Activated CD4-positive, alpha-beta T cell treated with anti-CD3 and anti-CD28 coated beads, Interleukin-2, amount 10 ng/mL, durations not matched to agents 7 days and 5 days (primary cell): Measurements from ENCODE around the gene ZDHHC7. TPM values are rescaled to one million over a fixed set of nuclear protein-coding genes. Genes with fewer than 3 reads are reported as not detected.

Source experiments
- CTCF ChIA-PET: fragments of 350-600 bp; sonication (Branson Sonifier 250); formaldehyde crosslinking; loops from one replicate; lab custom pipeline; 2021; ENCODE audit warnings: antibody characterized with exemption; lab: Charles Lee
- POLR2A ChIA-PET: fragments of 350-600 bp; sonication (Branson Sonifier 250); formaldehyde crosslinking; loops from one replicate; lab custom pipeline; 2021; ENCODE audit warnings: antibody characterized with exemption; lab: Charles Lee
- DNase-seq: peaks from one replicate; pipeline ENCODE4 v3.0.0-alpha.2; 2020
- H3K27ac Mint-ChIP-seq: one replicate; pipeline ENCODE4 v1.8.0; 2021; ENCODE audit warnings: mild to moderate bottlenecking, moderate library complexity, mixed read lengths
- H3K27me3 Mint-ChIP-seq: one replicate; pipeline ENCODE4 v1.8.0; 2021; ENCODE audit warnings: mixed read lengths
- H3K36me3 Mint-ChIP-seq: one replicate; pipeline ENCODE4 v1.8.0; 2021; ENCODE audit warnings: low read depth, mixed read lengths
- H3K4me1 Mint-ChIP-seq: one replicate; pipeline ENCODE4 v1.8.0; 2021; ENCODE audit warnings: mixed read lengths
- H3K4me3 Mint-ChIP-seq: one replicate; pipeline ENCODE4 v1.8.0; 2021; ENCODE audit warnings: mild to moderate bottlenecking, moderate library complexity, mixed read lengths
- H3K9me3 Mint-ChIP-seq: one replicate; pipeline ENCODE4 v1.8.0; 2021; ENCODE audit warnings: mixed read lengths
- total RNA-seq, 2 experiments: library from RNA; stranded (reverse); gene quantifications; one replicate each; pipeline ENCODE4 v1.2.3, GENCODE V29; 2021

Gene ZDHHC7
- total RNA-seq, 2 experiments from 2014 or later: 30.7 to 33.9 TPM

DNA sequence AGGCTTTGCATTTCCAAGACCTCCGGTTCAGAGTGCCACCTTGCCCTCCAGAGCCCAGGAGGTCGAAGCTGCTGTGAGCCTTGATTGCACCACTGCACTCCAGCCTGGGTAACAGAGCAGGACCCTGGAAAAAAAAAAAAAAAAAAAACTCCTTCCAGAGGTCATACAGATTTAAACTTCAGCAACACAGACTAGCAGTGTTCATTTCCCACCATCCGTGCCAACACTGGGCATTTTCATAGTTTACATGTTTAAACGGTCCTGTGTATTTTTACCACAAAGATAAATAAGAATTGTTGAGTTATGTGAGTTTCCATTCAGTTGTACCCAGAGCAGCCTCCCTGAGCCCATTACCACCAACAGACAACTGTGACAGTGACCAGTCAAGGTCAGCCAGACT is 50.4 kb downstream of the ZDHHC7 start:
- POLR2A ChIA-PET: no interaction called here

GRCh38 chr16:84959784-84960417 is 51.4 kb downstream of the ZDHHC7 start:
- Mint-ChIP-seq H3K27me3 (no peaks in the 10 kb centered on the region), H3K4me3 (no peak overlapping the region), H3K36me3 (no peaks in the 10 kb centered on the region), H3K27ac (no peak overlapping the region), H3K9me3 (no peaks in the 10 kb centered on the region), H3K4me1 (no peaks in the 10 kb centered on the region)
- CTCF ChIA-PET: no interaction called here
- no peak for DNase-seq
- POLR2A ChIA-PET: no interaction called here

More for the DNA sequence above, 50.4 kb downstream of the ZDHHC7 start:
- H3K4me3 Mint-ChIP-seq: no peak overlapping the region
- no peaks in the 10 kb centered on the region for H3K4me1 Mint-ChIP-seq
- CTCF ChIA-PET: interaction anchor here (0.7 kb wide), 1 partner anchor 615 kb away, joined by 3 read pairs; no protein-coding TSS in a partner anchor
- DNase-seq: no peak
- H3K27me3 Mint-ChIP-seq: no peaks in the 10 kb centered on the region
- H3K9me3 Mint-ChIP-seq: peaks cover 6% of the 10 kb centered on the region
- peaks cover 2% of the 10 kb centered on the region for H3K36me3 Mint-ChIP-seq
- H3K27ac Mint-ChIP-seq: no peak overlapping the region

GRCh38 chr16:84959045-84959576 is 52.2 kb downstream of the ZDHHC7 start:
- POLR2A ChIA-PET: no interaction called here
- H3K36me3 Mint-ChIP-seq: no peaks in the 10 kb centered on the region
- no peaks in the 10 kb centered on the region for H3K27me3 Mint-ChIP-seq

DNA sequence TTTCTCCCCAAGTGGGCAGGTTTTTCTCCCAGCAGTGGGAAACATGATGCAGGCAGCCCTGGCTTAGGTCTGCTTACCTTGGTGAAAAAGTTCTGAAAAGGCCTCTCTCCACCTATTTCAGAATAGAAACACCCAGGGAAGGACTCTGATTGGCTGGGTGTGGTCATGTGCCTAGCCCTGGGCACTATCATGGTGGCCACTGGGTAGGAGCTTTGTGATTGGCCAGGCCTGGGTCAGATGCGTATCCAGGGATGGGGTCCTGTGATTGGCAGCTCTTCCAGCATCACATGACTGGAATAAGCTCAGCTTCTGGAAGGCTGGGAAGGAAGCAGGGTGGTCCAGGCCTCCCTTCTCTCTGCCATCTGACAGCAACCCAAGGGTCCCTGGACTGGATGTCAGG is 53.5 kb downstream of the ZDHHC7 start:
- POLR2A ChIA-PET: no interaction called here
- H3K4me3 Mint-ChIP-seq: no peak overlapping the region
- no peak overlapping the region for H3K27ac Mint-ChIP-seq
- no peaks in the 10 kb centered on the region for H3K36me3 Mint-ChIP-seq
- H3K27me3 Mint-ChIP-seq: no peaks in the 10 kb centered on the region
- CTCF ChIA-PET: no interaction called here
- H3K9me3 Mint-ChIP-seq: no peaks in the 10 kb centered on the region
- DNase-seq: no peak
- no peaks in the 10 kb centered on the region for H3K4me1 Mint-ChIP-seq

More at GRCh38 chr16:84959045-84959576, 52.2 kb downstream of the ZDHHC7 start:
- no peaks in the 10 kb centered on the region for H3K4me1 Mint-ChIP-seq
- no peak overlapping the region for H3K4me3 Mint-ChIP-seq
- H3K27ac Mint-ChIP-seq: no peak overlapping the region
- no peak for DNase-seq
- H3K9me3 Mint-ChIP-seq: no peaks in the 10 kb centered on the region
- CTCF ChIA-PET: no interaction called here

DNA sequence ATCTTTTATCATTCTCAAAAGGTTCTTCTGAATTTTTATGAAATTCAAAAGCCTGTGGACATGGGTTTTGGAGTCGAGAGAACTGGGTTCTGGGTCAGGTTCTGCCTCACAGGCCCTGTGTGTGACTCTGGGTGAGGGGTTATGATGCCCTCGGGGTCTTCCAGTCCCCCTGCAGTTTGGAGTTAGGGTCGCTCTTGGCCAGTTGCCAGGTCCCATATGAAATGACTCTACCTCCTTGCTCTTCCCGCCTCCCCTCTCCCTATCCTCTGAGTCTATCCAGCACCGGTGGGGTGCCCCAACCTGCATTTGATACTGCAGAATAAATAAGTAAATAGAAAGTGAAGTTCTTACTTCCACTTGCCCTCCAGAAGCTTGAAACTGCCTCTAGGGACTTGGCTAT is 54.1 kb downstream of the ZDHHC7 start:
- Mint-ChIP-seq H3K27me3 (no peaks in the 10 kb centered on the region), H3K4me1 (peaks cover 2% of the 10 kb centered on the region), H3K27ac (no peak overlapping the region)

DNA sequence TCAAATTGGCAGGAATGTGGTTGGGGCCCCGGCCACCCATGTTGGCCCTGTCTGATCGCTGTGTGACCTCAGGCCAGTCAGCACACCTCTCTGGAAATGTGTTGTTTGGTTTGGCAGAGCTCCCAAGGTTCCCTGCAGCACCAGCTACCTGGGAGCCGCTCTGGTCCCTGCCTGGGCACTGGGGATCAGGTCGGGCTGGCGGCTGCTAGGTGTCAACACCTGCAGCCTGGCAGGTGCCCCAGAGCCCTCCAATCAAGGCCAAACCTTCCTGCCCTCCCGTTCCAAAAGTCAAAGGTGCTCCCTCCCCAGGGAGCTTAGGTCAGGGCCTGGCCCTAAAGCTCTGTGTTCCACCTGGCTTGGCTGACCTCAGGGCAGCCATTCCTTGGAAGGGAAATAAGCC is 55.9 kb downstream of the ZDHHC7 start:
- H3K27ac Mint-ChIP-seq: no peak overlapping the region
- no peak overlapping the region for H3K4me3 Mint-ChIP-seq
- peaks cover 4% of the 10 kb centered on the region for H3K4me1 Mint-ChIP-seq
- ChIA-PET CTCF (interaction anchor here (1.5 to 1.7 kb wide), 2 partner anchors 193 to 196 kb away, joined by 4 to 5 read pairs; no protein-coding TSS in a partner anchor), POLR2A (no interaction called here)
- no peaks in the 10 kb centered on the region for H3K36me3 Mint-ChIP-seq
- no peaks in the 10 kb centered on the region for H3K9me3 Mint-ChIP-seq
- no peaks in the 10 kb centered on the region for H3K27me3 Mint-ChIP-seq
- DNase-seq: no peak

More for the DNA sequence above, 54.1 kb downstream of the ZDHHC7 start:
- Mint-ChIP-seq H3K9me3 (no peaks in the 10 kb centered on the region), H3K36me3 (no peaks in the 10 kb centered on the region), H3K4me3 (no peak overlapping the region)
- ChIA-PET CTCF (no interaction called here), POLR2A (no interaction called here)
- no peak for DNase-seq

- Mint-ChIP-seq H3K36me3 (no peaks in the 10 kb centered on the region), H3K4me1 (peaks cover 4% of the 10 kb centered on the region), H3K9me3 (no peaks in the 10 kb centered on the region), H3K4me3 (no peak overlapping the region), H3K27me3 (no peaks in the 10 kb centered on the region), H3K27ac (no peak overlapping the region)
- POLR2A ChIA-PET: no interaction called here
- CTCF ChIA-PET: interaction anchor here (1.2 to 4.0 kb wide), 2 partner anchors 10 to 198 kb away, joined by 3 to 24 read pairs; no protein-coding TSS in a partner anchor
- DNase-seq: no peak
Observed at GRCh38 chr16:84953190-84953746, 58.1 kb downstream of the ZDHHC7 start.

GRCh38 chr16:84952335-84953189 is 58.8 kb downstream of the ZDHHC7 start:
- ChIA-PET CTCF (interaction anchor here (0.6 to 4.0 kb wide), 14 partner anchors 10 to 446 kb away, joined by 3 to 24 read pairs (median 3); no protein-coding TSS in a partner anchor), POLR2A (no interaction called here)
- H3K36me3 Mint-ChIP-seq: no peaks in the 10 kb centered on the region
- H3K4me3 Mint-ChIP-seq: no peak overlapping the region
- peaks cover 4% of the 10 kb centered on the region for H3K4me1 Mint-ChIP-seq
- no peak overlapping the region for H3K27ac Mint-ChIP-seq
- H3K9me3 Mint-ChIP-seq: no peaks in the 10 kb centered on the region
- DNase-seq: peak; percentile 75
- H3K27me3 Mint-ChIP-seq: no peaks in the 10 kb centered on the region

GRCh38 chr16:84950906-84951305 is 60.4 kb downstream of the ZDHHC7 start:
- CTCF ChIA-PET: interaction anchor here (4.0 kb wide), 1 partner anchor 196 kb away, joined by 24 read pairs; no protein-coding TSS in a partner anchor

DNA sequence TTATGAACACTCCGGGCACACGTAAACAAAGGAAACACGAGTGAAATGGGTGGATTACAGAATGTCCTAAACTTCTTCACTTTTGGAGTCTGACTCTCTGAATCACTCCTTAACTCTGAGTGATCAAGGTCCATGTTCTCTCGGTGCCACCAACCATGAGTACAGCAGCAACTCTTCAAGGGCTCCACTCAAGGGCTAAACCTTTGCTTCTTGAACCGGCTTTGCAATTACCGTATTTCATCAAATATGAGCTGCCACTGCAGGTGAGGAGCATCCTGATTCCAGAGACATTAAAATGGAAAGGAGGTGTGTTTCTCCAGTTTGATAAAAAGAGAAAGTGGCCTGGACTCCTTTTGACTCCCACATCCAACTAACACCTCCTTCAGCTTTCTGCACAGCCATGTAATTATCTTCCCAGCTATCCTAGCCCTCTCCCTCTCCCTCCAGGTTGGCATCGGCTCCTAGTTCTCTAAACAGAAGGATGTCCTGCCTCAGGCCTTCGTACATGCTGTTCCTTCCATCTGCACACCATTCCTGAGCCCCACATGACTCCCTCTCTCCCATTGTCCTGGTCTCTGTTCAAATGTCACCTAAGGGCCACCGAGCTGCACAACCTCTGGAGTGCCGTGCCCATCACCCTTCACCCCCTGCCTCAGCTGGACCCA is 61.4 kb downstream of the ZDHHC7 start:
- DNase-seq: no peak
- no peak overlapping the region for H3K27ac Mint-ChIP-seq
- no peaks in the 10 kb centered on the region for H3K36me3 Mint-ChIP-seq
- ChIA-PET CTCF (interaction anchor here (0.7 to 1.2 kb wide), 2 partner anchors 19 to 191 kb away, joined by 3 to 5 read pairs; no protein-coding TSS in a partner anchor), POLR2A (no interaction called here)
- peaks cover 6% of the 10 kb centered on the region for H3K27me3 Mint-ChIP-seq
- no peaks in the 10 kb centered on the region for H3K9me3 Mint-ChIP-seq
- peaks cover 4% of the 10 kb centered on the region for H3K4me1 Mint-ChIP-seq
- no peak overlapping the region for H3K4me3 Mint-ChIP-seq

More at GRCh38 chr16:84950906-84951305, 60.4 kb downstream of the ZDHHC7 start:
- Mint-ChIP-seq H3K9me3 (no peaks in the 10 kb centered on the region), H3K27ac (no peak overlapping the region), H3K4me3 (no peak overlapping the region), H3K4me1 (peaks cover 4% of the 10 kb centered on the region), H3K27me3 (no peaks in the 10 kb centered on the region), H3K36me3 (no peaks in the 10 kb centered on the region)
- DNase-seq: peak; percentile 37
- POLR2A ChIA-PET: no interaction called here

GRCh38 chr16:84948851-84949610 is 62.3 kb downstream of the ZDHHC7 start:
- Mint-ChIP-seq H3K27me3 (peaks cover 6% of the 10 kb centered on the region), H3K27ac (no peak overlapping the region), H3K36me3 (no peaks in the 10 kb centered on the region), H3K9me3 (no peaks in the 10 kb centered on the region), H3K4me3 (no peak overlapping the region), H3K4me1 (peaks cover 4% of the 10 kb centered on the region)
- ChIA-PET POLR2A (no interaction called here), CTCF (interaction anchor here (1.2 kb wide), 1 partner anchor 190 kb away, joined by 3 read pairs; no protein-coding TSS in a partner anchor)
- no peak for DNase-seq
